ENCODE measurements around the gene C4orf50. TPM values are rescaled to one million over a fixed set of nuclear protein-coding genes. Genes with fewer than 3 reads are reported as not detected.

The C4orf50 gene
- total and polyA plus RNA-seq, 2 donors (not counting 1 experiment from before 2014, with no cell fraction given): 0.02 TPM; not detected in 1

DNA sequence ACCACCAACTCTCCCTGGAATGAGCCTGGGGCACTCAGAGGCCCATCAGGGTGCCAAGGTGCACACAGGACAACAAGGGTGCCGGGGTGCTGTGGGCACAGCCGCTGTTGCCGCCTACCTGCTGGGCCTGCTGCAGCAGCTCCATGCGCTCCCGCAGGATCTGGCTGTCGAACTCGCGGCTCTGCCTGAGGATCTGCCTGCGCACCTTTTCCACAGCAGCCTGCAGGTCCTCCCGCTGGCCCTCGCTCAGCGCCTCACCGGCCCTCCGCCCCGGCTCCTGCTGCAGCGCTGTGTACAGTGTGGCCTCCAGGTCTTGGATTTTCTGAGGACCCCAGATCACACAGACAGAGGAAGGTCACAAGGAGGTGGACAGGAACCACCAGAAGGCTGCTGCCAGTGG is 17.6 kb upstream of the C4orf50 start:
- Mint-ChIP-seq H3K4me1 (no peaks in the 10 kb centered on the region), H3K27ac (no peak overlapping the region), H3K27me3 (no peaks in the 10 kb centered on the region), H3K4me3 (no peak overlapping the region), H3K9me3 (ENCODE audit: insufficient read depth) (no peaks in the 10 kb centered on the region)
- intact Hi-C loops (cut with micrococcal nuclease): no loop called here
- Histone ChIP-seq H3K27ac (ENCODE audit: low read length in 2 of 2) (no peak overlapping the region), H3K4me2 (replicated peaks; ENCODE audit: low read depth, low read length, poor library complexity, severe bottlenecking) (no peak overlapping the region), H3K36me3 (replicated peaks in 1 of 2; ENCODE audit: control extremely low read depth in 1 of 2, control insufficient read depth in 1 of 2, extremely low read depth in 1 of 2, insufficient read depth in 2 of 2, low read length in 1 of 2) (no peaks in the 10 kb centered on the region), H3K79me2 (ENCODE audit: control insufficient read depth, insufficient read depth, low read length) (no peaks in the 10 kb centered on the region), H3K4me1 (ENCODE audit: control insufficient read depth in 2 of 2, insufficient read depth in 2 of 2, low read length in 2 of 2) (no peaks in the 10 kb centered on the region), H4K20me1 (ENCODE audit: control insufficient read depth, insufficient read depth, low read length, poor library complexity, severe bottlenecking) (no peaks in the 10 kb centered on the region), H3K27me3 (replicated peaks in 1 of 4; ENCODE audit: control extremely low read depth in 1 of 4, control insufficient read depth in 3 of 4, insufficient read depth in 4 of 4, low read length in 3 of 4) (no peaks in the 10 kb centered on the region), H2AFZ (ENCODE audit: insufficient read depth, low read depth, low read length, poor library complexity, severe bottlenecking) (no peak overlapping the region), H3K4me3 (ENCODE audit: control extremely low read depth in 1 of 5, extremely low read depth in 1 of 5, insufficient read depth in 1 of 5, low read depth in 2 of 5, low read length in 4 of 5) (no peak overlapping the region), H3K9ac (ENCODE audit: low read length) (no peak overlapping the region), H3K9me3 (ENCODE audit: control extremely low read depth in 1 of 3, control insufficient read depth in 2 of 3, insufficient read depth in 1 of 3, low read length in 2 of 3) (peaks cover 0 to 11% (median 0%) of the 10 kb centered on the region in 3 donors)
- ChIA-PET POLR2A (no interaction called here), CTCF (no interaction called here)
- TF ChIP-seq EZH2 (IDR thresholded peaks at IDR 0.05; ENCODE audit: borderline replicate concordance, insufficient read depth, low read depth, low read length, poor library complexity, severe bottlenecking): no peak
- TF ChIP-seq CTCF (IDR thresholded peaks at IDR 0.05): no peak
- no peak for ATAC-seq (ENCODE audit: low read depth)
- no peak for DNase-seq
- 97% methylated on average over 16 of the region's 16 CpGs for WGBS (ENCODE audit: insufficient coverage)

- Histone ChIP-seq H3K27me3 (replicated peaks in 1 of 4; ENCODE audit: control extremely low read depth in 1 of 4, control insufficient read depth in 3 of 4, insufficient read depth in 4 of 4, low read length in 3 of 4) (no peaks in the 10 kb centered on the region), H3K4me2 (replicated peaks; ENCODE audit: low read depth, low read length, poor library complexity, severe bottlenecking) (no peak overlapping the region), H3K9me3 (ENCODE audit: control extremely low read depth in 1 of 3, control insufficient read depth in 2 of 3, insufficient read depth in 1 of 3, low read length in 2 of 3) (peaks cover 0 to 7% (median 0%) of the 10 kb centered on the region in 3 donors), H3K9ac (ENCODE audit: low read length) (no peak overlapping the region), H3K27ac (ENCODE audit: low read length in 2 of 2) (no peak overlapping the region), H2AFZ (ENCODE audit: insufficient read depth, low read depth, low read length, poor library complexity, severe bottlenecking) (no peak overlapping the region), H3K4me1 (ENCODE audit: control insufficient read depth in 2 of 2, insufficient read depth in 2 of 2, low read length in 2 of 2) (no peaks in the 10 kb centered on the region), H3K4me3 (ENCODE audit: control extremely low read depth in 1 of 5, extremely low read depth in 1 of 5, insufficient read depth in 1 of 5, low read depth in 2 of 5, low read length in 4 of 5) (no peak overlapping the region), H4K20me1 (ENCODE audit: control insufficient read depth, insufficient read depth, low read length, poor library complexity, severe bottlenecking) (no peaks in the 10 kb centered on the region), H3K36me3 (replicated peaks in 1 of 2; ENCODE audit: control extremely low read depth in 1 of 2, control insufficient read depth in 1 of 2, extremely low read depth in 1 of 2, insufficient read depth in 2 of 2, low read length in 1 of 2) (no peaks in the 10 kb centered on the region), H3K79me2 (ENCODE audit: control insufficient read depth, insufficient read depth, low read length) (no peaks in the 10 kb centered on the region)
- POLR2A ChIA-PET: no interaction called here
- DNase-seq (no peak), ATAC-seq (ENCODE audit: low read depth) (no peak)
- CTCF ChIA-PET: interaction anchor here (0.7 to 1.5 kb wide), 2 partner anchors 35 to 1313 kb away, joined by 3 read pairs; no protein-coding TSS in a partner anchor
- WGBS (ENCODE audit: insufficient coverage): no CpG with 5 or more reads among the region's 4 CpGs
- intact Hi-C loops (cut with micrococcal nuclease): no loop called here
- H3K27me3 Mint-ChIP-seq: no peaks in the 10 kb centered on the region
- H3K27ac Mint-ChIP-seq: no peak overlapping the region
- H3K4me1 Mint-ChIP-seq: no peaks in the 10 kb centered on the region
- no peak for TF ChIP-seq EZH2 (IDR thresholded peaks at IDR 0.05; ENCODE audit: borderline replicate concordance, insufficient read depth, low read depth, low read length, poor library complexity, severe bottlenecking)
- TF ChIP-seq CTCF (IDR thresholded peaks at IDR 0.05): no peak
- H3K4me3 Mint-ChIP-seq: no peak overlapping the region
- H3K9me3 Mint-ChIP-seq (ENCODE audit: insufficient read depth): no peaks in the 10 kb centered on the region
Measured at GRCh38 chr4:6033381-6033780, 15.2 kb upstream of the C4orf50 start.
